HepG2 (cell line): Measurements from ENCODE around the gene TPM3. TPM values are rescaled to one million over a fixed set of nuclear protein-coding genes. Genes with fewer than 3 reads are reported as not detected.

Experiments used
- ATAC-seq: fragments of 200-7000 bp; cut with Tn5 transposase; 3 replicates; pipeline ENCODE4 v1.9.1; 2020; ENCODE audit warnings: mild to moderate bottlenecking, moderate library complexity
- BruUV-seq: library from RNA; stranded (reverse); fragments of 400-500 nt; replicated peaks from 2 replicates; lab custom pipeline; 2021; lab: Mats Ljungman, UMichigan
- CTCF ChIA-PET: fragments of 300-600 bp; formaldehyde crosslinking; extraction: SDS; loops from one replicate; lab custom pipeline; 2021; ENCODE audit warnings: low total read pairs, inconsistent platforms, low intra/inter-chr PET ratio; lab: Yijun Ruan, JAX
- POLR2A ChIA-PET: fragments of 350-600 bp; sonication (Branson Sonifier 250); formaldehyde crosslinking; loops from one replicate; lab custom pipeline; 2020; ENCODE audit warnings: antibody characterized with exemption, inconsistent platforms; lab: Yijun Ruan, JAX
- DNase-seq: peaks from one replicate; pipeline ENCODE4 v3.0.0-alpha.2; 2015; ENCODE audit warnings: low spot score
- FAIRE-seq: peaks from 3 replicates; lab custom pipeline; 2011; peaks lifted over from hg19 to GRCh38; lab: Jason Lieb, UNC
- H2AFZ ChIP-seq: one replicate; pipeline ENCODE4 v1.6.1; 2011; ENCODE audit warnings: low read length, inconsistent platforms
- H3K27ac ChIP-seq: fragments of 300-600 bp; 3 replicates; pipeline ENCODE4 v1.8.0; 2011; ENCODE audit warnings: mixed run types, mild to moderate bottlenecking, mixed read lengths, low read length, inconsistent platforms; ENCODE audit not compliant: insufficient read depth; ENCODE audit errors: extremely low read length
- H3K27me3 ChIP-seq, 2 experiments: fragments of 200-600 bp in 1 of 2; 2 replicates in 1 of 2; 3 replicates in 1 of 2; pipeline versions ENCODE4 v1.6.0 to v1.8.0; 2011; ENCODE audit warnings: low read length in 2 of 2, mild to moderate bottlenecking in 2 of 2, moderate library complexity in 2 of 2, inconsistent platforms in 1 of 2; ENCODE audit not compliant: insufficient read depth in 2 of 2, control insufficient read depth in 1 of 2
- H3K36me3 ChIP-seq, 2 experiments: fragments of 200-600 bp in 1 of 2; replicated peaks in 1 of 2; 2 replicates in 1 of 2; 3 replicates in 1 of 2; pipeline versions ENCODE4 v1.5.1 to v1.8.0; 2011; ENCODE audit warnings: low read length in 2 of 2, inconsistent platforms in 1 of 2; ENCODE audit not compliant: insufficient read depth in 2 of 2, control insufficient read depth in 1 of 2
- H3K4me1 ChIP-seq: 2 replicates; pipeline ENCODE4 v1.5.1; 2012; ENCODE audit warnings: low read length, inconsistent platforms; ENCODE audit not compliant: insufficient read depth
- H3K4me2 ChIP-seq: 2 replicates; pipeline ENCODE4 v1.6.0; 2011; ENCODE audit warnings: low read depth, low read length, inconsistent platforms
- H3K4me3 ChIP-seq, 3 experiments: fragments of 200-600 bp in 1 of 3; sonication (generic), shearing (Covaris generic) in 1 of 3; replicated peaks in 1 of 3; 2 replicates each; pipeline ENCODE4 v1.5.1; 2011 to 2016; ENCODE audit warnings: low read length in 3 of 3, inconsistent platforms in 2 of 3, low read depth in 2 of 3, mild to moderate bottlenecking in 2 of 3, control low read depth in 1 of 3, mixed read lengths in 1 of 3; ENCODE audit not compliant: insufficient read depth in 1 of 3
- H3K79me2 ChIP-seq: one replicate; pipeline ENCODE4 v1.6.1; 2011; ENCODE audit warnings: low read length, inconsistent platforms; ENCODE audit not compliant: insufficient read depth
- H3K9ac ChIP-seq: 2 replicates; pipeline ENCODE4 v1.6.0; 2011; ENCODE audit warnings: mild to moderate bottlenecking, low read depth, low read length, inconsistent platforms; ENCODE audit not compliant: insufficient read depth
- H3K9me3 ChIP-seq: 2 replicates; pipeline ENCODE4 v1.5.1; 2012; ENCODE audit warnings: mild to moderate bottlenecking, low read length
- H4K20me1 ChIP-seq: 2 replicates; pipeline ENCODE4 v1.6.0; 2011; ENCODE audit warnings: inconsistent platforms, mild to moderate bottlenecking, low read length, moderate library complexity; ENCODE audit not compliant: insufficient read depth
- CEBPG ChIP-seq: IDR thresholded peaks from 2 replicates; pipeline ENCODE4 v1.6.1; 2016
- LCORL ChIP-seq, 2 experiments: fragments of 450-650 bp in 1 of 2; sonication (generic) in 1 of 2; formaldehyde crosslinking in 1 of 2; IDR thresholded peaks; 2 replicates each; pipeline versions ENCODE4 v1.5.0 to v1.6.1; 2017 to 2020; ENCODE audit warnings: antibody characterized with exemption in 1 of 2, missing genetic modification reagents in 1 of 2
- POLR2AphosphoS2 ChIP-seq: IDR thresholded peaks from 2 replicates; pipeline ENCODE4 v1.6.1; 2011; ENCODE audit warnings: low read depth, low read length, improper control_type of control experiment
- PRDM15 ChIP-seq: sonication (generic); formaldehyde crosslinking; IDR thresholded peaks from 2 replicates; pipeline ENCODE4 v1.4.0; 2020; ENCODE audit warnings: missing genetic modification reagents
- PRPF4 ChIP-seq: fragments of 200-400 bp; formaldehyde crosslinking; IDR thresholded peaks from 2 replicates; pipeline ENCODE4 v1.6.1; 2016; ENCODE audit warnings: low read length, low read depth; ENCODE audit not compliant: poor library complexity, severe bottlenecking
- REL ChIP-seq: sonication (generic); formaldehyde crosslinking; conservative IDR thresholded peaks from 2 replicates; pipeline ENCODE4 v1.8.0; 2022; ENCODE audit warnings: mild to moderate bottlenecking, missing genetic modification reagents, moderate library complexity
- SPEN ChIP-seq: sonication (generic); formaldehyde crosslinking; IDR thresholded peaks from 2 replicates; pipeline ENCODE4 v1.5.1; 2020; ENCODE audit warnings: low read depth, mild to moderate bottlenecking, missing genetic modification reagents
- YEATS2 ChIP-seq: sonication (generic); formaldehyde crosslinking; IDR thresholded peaks from 2 replicates; pipeline ENCODE4 v1.4.0; 2020; ENCODE audit warnings: missing genetic modification reagents, borderline replicate concordance
- ZBTB10 ChIP-seq: sonication (generic); formaldehyde crosslinking; IDR thresholded peaks from 2 replicates; pipeline ENCODE4 v1.4.0; 2020; ENCODE audit warnings: missing genetic modification reagents, borderline replicate concordance
- ZNF263 ChIP-seq: sonication (generic); formaldehyde crosslinking; IDR thresholded peaks from 2 replicates; pipeline ENCODE4 v1.4.0; 2020; ENCODE audit warnings: missing genetic modification reagents
- ZNF317 ChIP-seq: sonication (generic); formaldehyde crosslinking; IDR thresholded peaks from 2 replicates; pipeline ENCODE4 v1.5.0; 2020; ENCODE audit warnings: mild to moderate bottlenecking, missing genetic modification reagents
- WGBS: methylation state at CpG from one replicate; pipeline ENCODE4 v1.1.6; 2017; ENCODE audit warnings: low lambda C conversion rate; 5-methylcytosine and 5-hydroxymethylcytosine counted together
- in situ Hi-C: cut with HindIII; loops from 2 replicates; pipeline ENCODE4 v1.10.0; 2017; ENCODE audit warnings: low pct_unique_long_range_greater_than_20kb; ENCODE audit not compliant: extremely low pct_ligation_motif_present
- intact Hi-C: fragments of 100-400 bp; cut with micrococcal nuclease; formaldehyde crosslinking; loops from one replicate; pipeline ENCODE4 v1.10.0; 2022; ENCODE audit not compliant: unreplicated experiment
- polyA plus RNA-seq, 8 experiments: library from polyadenylated mRNA; depleted of rRNA in 3 of 8; stranded (reverse) in 7 of 8; unstranded in 1 of 8; fragments of >200 nt; fragmentation: Illumina TruSeq in 4 of 8; extraction: Trizol in 4 of 8; gene quantifications; 2 replicates each; pipeline versions ENCODE4 v1.2.1 to v1.2.3, GENCODE V29; 2011 to 2016; ENCODE audit warnings: low read depth in 4 of 8, missing spikeins in 1 of 8, mixed read lengths in 1 of 8; ENCODE audit not compliant: insufficient read depth in 1 of 8
- total RNA-seq, 5 experiments: library from RNA; depleted of rRNA; stranded (reverse); fragments of >200 nt; fragmentation: Illumina TruSeq; extraction: Trizol; gene quantifications; 2 replicates each; pipeline ENCODE4 v1.2.3, GENCODE V29; 2016; ENCODE audit warnings: low read depth in 1 of 5
- TF ChIP-seq, protein P1 (sequence below): sonication (generic); formaldehyde crosslinking; IDR thresholded peaks from 2 replicates; pipeline ENCODE4 v1.8.1; 2023; ENCODE audit warnings: mild to moderate bottlenecking, missing genetic modification reagents
- TF ChIP-seq, protein P2 (sequence below): sonication (generic); formaldehyde crosslinking; conservative IDR thresholded peaks from 2 replicates; pipeline ENCODE4 v1.8.0; 2022; ENCODE audit warnings: low read depth, missing genetic modification reagents

TPM3 gene
- total and polyA plus RNA-seq, 2 of the 13 experiments (the other 11 are each of a cell fraction or from before 2014, with no cell fraction given) = 160 to 307 TPM

DNA sequence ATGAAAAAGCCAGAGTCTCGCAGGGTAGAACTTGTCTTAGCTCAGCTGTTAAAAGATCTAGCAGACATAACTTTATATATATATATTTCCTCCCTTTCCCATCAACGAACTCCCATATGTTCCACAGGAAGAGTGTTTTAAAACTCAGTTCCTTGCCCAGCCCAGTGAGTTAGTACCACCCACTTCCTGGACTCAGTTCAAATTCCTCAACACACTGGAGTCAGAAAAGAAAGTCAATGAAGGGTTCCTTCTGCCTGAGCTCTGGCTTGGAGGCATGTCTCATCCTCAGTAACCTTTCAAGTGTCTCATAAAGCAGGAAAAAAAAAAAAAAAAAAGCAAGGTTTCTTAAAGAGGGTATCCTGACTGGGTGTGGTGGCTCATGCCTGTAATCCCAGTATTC lies 15.6 kb downstream of the TPM3 start:
- Histone ChIP-seq H4K20me1 (peaks cover 34% of the 10 kb centered on the region), H3K4me3 (no peak overlapping the region), H3K4me1 (peaks cover 44% of the 10 kb centered on the region), H2AFZ (no peak overlapping the region), H3K79me2 (peaks cover 66% of the 10 kb centered on the region), H3K9me3 (no peaks in the 10 kb centered on the region), H3K4me2 (no peak overlapping the region), H3K9ac (no peak overlapping the region), H3K27me3 (no peaks in the 10 kb centered on the region), H3K36me3 (peaks cover 23 to 42% of the 10 kb centered on the region in 2 experiments), H3K27ac (no peak overlapping the region)
- intact Hi-C loops (no loop called here), in situ Hi-C loops (no loop called here)
- no peak for DNase-seq
- WGBS = 96% methylated on average over 2 of the region's 2 CpGs
- no peak for ATAC-seq
- no peak for FAIRE-seq
- BruUV-seq = no TSS peak
- CTCF ChIA-PET = no interaction called here
- POLR2A ChIA-PET = no interaction called here
- no peak for TF ChIP-seq POLR2AphosphoS2
- no peak for TF ChIP-seq PRDM15
- TF ChIP-seq SPEN = no peak
- TF ChIP-seq, protein P1, sequence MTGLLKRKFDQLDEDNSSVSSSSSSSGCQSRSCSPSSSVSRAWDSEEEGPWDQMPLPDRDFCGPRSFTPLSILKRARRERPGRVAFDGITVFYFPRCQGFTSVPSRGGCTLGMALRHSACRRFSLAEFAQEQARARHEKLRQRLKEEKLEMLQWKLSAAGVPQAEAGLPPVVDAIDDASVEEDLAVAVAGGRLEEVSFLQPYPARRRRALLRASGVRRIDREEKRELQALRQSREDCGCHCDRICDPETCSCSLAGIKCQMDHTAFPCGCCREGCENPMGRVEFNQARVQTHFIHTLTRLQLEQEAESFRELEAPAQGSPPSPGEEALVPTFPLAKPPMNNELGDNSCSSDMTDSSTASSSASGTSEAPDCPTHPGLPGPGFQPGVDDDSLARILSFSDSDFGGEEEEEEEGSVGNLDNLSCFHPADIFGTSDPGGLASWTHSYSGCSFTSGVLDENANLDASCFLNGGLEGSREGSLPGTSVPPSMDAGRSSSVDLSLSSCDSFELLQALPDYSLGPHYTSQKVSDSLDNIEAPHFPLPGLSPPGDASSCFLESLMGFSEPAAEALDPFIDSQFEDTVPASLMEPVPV (CRISPR knock-in tag) = no peak
- TF ChIP-seq LCORL (IDR thresholded peaks at IDR 0.05) = no peak
- TF ChIP-seq LCORL (CRISPR knock-in tag; IDR thresholded peaks at IDR 0.05) = no peak
- TF ChIP-seq YEATS2 (CRISPR knock-in tag) = no peak
- TF ChIP-seq PRPF4 = no peak
- no peak for TF ChIP-seq ZBTB10 (CRISPR knock-in tag)
- TF ChIP-seq ZNF317 (CRISPR knock-in tag) = no peak
- no peak for TF ChIP-seq CEBPG (CRISPR knock-in tag)
- no peak for TF ChIP-seq REL (CRISPR knock-in tag)
- TF ChIP-seq ZNF263 = no peak
- TF ChIP-seq, protein P2, sequence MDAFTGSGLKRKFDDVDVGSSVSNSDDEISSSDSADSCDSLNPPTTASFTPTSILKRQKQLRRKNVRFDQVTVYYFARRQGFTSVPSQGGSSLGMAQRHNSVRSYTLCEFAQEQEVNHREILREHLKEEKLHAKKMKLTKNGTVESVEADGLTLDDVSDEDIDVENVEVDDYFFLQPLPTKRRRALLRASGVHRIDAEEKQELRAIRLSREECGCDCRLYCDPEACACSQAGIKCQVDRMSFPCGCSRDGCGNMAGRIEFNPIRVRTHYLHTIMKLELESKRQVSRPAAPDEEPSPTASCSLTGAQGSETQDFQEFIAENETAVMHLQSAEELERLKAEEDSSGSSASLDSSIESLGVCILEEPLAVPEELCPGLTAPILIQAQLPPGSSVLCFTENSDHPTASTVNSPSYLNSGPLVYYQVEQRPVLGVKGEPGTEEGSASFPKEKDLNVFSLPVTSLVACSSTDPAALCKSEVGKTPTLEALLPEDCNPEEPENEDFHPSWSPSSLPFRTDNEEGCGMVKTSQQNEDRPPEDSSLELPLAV (CRISPR knock-in tag) = no peak
